Esophagus squamous epithelium (tissue), 5 donors: ENCODE measurements around the gene KLF7. TPM values are rescaled to one million over a fixed set of nuclear protein-coding genes. Genes with fewer than 3 reads are reported as not detected.

Experiments
- DNase-seq: peaks from one replicate; lab custom pipeline; 2025; lab: John Stamatoyannopoulos, UW
- H3K27ac ChIP-seq, 4 donors: fragments of 200-600 bp; sonication (generic); one replicate each; pipeline ENCODE4 v1.5.1; 2016 to 2019; ENCODE audit warnings: mild to moderate bottlenecking in 1 of 4
- H3K27me3 ChIP-seq, 4 donors: fragments of 200-600 bp; sonication (generic); 1 replicate in 3 of 4; 2 replicates in 1 of 4; pipeline versions ENCODE4 v1.5.1 to v1.6.0; 2017 to 2021; ENCODE audit warnings: antibody characterized with exemption in 1 of 4
- H3K36me3 ChIP-seq, 3 donors: fragments of 200-600 bp; sonication (generic); one replicate each; pipeline ENCODE4 v1.5.1; 2016 to 2019
- H3K4me1 ChIP-seq, 3 donors: fragments of 200-600 bp; sonication (generic); one replicate each; pipeline ENCODE4 v1.5.1; 2017 to 2019
- H3K4me3 ChIP-seq, 4 donors: fragments of 200-600 bp; sonication (generic); 1 replicate in 3 of 4; 2 replicates in 1 of 4; pipeline ENCODE4 v1.5.1; 2016 to 2019; ENCODE audit warnings: mild to moderate bottlenecking in 2 of 4, moderate library complexity in 1 of 4
- H3K9me3 ChIP-seq, 3 donors: fragments of 200-600 bp; sonication (generic); one replicate each; pipeline ENCODE4 v1.5.1; 2016 to 2019
- POLR2A ChIP-seq, 4 donors: fragments of 450-650 bp; IDR thresholded peaks; one replicate each; pipeline ENCODE4 v1.6.1; 2017; ENCODE audit warnings: antibody characterized with exemption in 4 of 4, mild to moderate bottlenecking in 4 of 4, moderate library complexity in 3 of 4
- WGBS, 2 donors: methylation state at CpG; one replicate each; pipeline ENCODE4 v1.1.5; 2018; 5-methylcytosine and 5-hydroxymethylcytosine counted together
- intact Hi-C: fragments of 100-400 bp; cut with DNase I; formaldehyde crosslinking; loops from one replicate; pipeline ENCODE4 v1.15.0; 2022
- total RNA-seq, 4 donors: library from RNA; depleted of rRNA; stranded (reverse); fragments of >200 nt; gene quantifications; one replicate each; pipeline ENCODE4 v1.1.0, GENCODE V29; 2016
- TF ChIP-seq, protein P1 (sequence below), 6 experiments: fragments of 450-650 bp in 4 of 6; fragments of 200-600 bp in 2 of 6; sonication (generic) in 2 of 6; IDR thresholded peaks; one replicate each; pipeline ENCODE4 v1.5.1; 2016 to 2019; ENCODE audit warnings: antibody characterized with exemption in 6 of 6, mild to moderate bottlenecking in 4 of 6, moderate library complexity in 4 of 6
- donor health status: DM: yes; HTN: yes; CAD: no.

KLF7 gene
- total RNA-seq, 4 donors from 2014 or later: 6.5 to 24.8 (median 15.2) TPM

DNA sequence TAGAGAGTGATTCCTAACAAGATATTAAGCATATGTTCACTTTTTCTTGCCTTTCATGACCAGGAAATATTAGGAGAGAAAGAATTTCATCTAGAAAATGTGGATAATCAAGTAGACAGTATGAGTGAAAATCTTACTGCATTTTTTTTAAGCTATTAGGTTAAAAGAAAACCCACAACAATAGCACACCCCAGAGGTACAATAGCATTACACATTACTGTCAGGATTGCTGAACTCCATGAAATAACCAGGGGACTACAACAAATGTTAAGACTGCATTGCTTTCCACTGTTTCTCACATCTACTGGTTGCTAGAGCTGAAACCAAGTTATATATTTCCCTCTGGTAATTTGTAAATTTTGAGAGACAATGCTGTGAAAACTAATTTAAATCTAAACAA, 33.7 kb downstream of the KLF7 start:
- no peak for DNase-seq
- intact Hi-C loops: no loop called here
- Histone ChIP-seq H3K27me3 (no peaks in the 10 kb centered on the region), H3K27ac (peak overlapping the region in 3 of 4 donors; percentile 74 to 80 (median 79)), H3K4me3 (no peak overlapping the region), H3K9me3 (no peaks in the 10 kb centered on the region), H3K4me1 (peaks cover 0 to 63% (median 41%) of the 10 kb centered on the region in 3 donors), H3K36me3 (no peaks in the 10 kb centered on the region)
- TF ChIP-seq POLR2A (IDR thresholded peaks at IDR 0.05): no peak
- TF ChIP-seq, protein P1, sequence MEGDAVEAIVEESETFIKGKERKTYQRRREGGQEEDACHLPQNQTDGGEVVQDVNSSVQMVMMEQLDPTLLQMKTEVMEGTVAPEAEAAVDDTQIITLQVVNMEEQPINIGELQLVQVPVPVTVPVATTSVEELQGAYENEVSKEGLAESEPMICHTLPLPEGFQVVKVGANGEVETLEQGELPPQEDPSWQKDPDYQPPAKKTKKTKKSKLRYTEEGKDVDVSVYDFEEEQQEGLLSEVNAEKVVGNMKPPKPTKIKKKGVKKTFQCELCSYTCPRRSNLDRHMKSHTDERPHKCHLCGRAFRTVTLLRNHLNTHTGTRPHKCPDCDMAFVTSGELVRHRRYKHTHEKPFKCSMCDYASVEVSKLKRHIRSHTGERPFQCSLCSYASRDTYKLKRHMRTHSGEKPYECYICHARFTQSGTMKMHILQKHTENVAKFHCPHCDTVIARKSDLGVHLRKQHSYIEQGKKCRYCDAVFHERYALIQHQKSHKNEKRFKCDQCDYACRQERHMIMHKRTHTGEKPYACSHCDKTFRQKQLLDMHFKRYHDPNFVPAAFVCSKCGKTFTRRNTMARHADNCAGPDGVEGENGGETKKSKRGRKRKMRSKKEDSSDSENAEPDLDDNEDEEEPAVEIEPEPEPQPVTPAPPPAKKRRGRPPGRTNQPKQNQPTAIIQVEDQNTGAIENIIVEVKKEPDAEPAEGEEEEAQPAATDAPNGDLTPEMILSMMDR (IDR thresholded peaks at IDR 0.05): no peak

DNA sequence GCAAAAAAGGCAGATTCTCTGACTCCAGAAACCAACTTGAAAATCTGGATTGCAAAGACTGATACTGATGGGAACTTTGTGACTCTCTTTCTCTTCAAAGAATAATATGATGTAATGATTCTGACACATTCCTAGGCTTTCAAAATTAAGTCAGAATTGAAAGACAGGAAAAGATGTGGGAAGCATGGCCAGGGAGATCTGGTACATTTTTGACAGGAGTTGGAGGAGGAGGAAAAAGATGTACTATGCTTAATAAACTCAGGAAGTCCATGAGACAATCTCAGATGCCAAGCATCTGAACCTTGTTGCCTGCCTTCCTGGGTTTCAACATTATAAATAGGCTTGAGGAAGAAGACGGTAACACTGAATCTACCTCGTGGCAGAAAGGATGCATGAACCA, 34.2 kb downstream of the KLF7 start:
- no peak for DNase-seq
- H3K27ac ChIP-seq: peak overlapping the region in 3 of 4 donors; percentile 74 to 80 (median 79)
- H3K9me3 ChIP-seq: no peaks in the 10 kb centered on the region
- no peak for TF ChIP-seq POLR2A (IDR thresholded peaks at IDR 0.05)
- TF ChIP-seq, protein P1 (IDR thresholded peaks at IDR 0.05): no peak
- 44 to 60% methylated on average over 2 of the region's 2 CpGs for WGBS, 2 donors
- H3K27me3 ChIP-seq: no peaks in the 10 kb centered on the region
- no peaks in the 10 kb centered on the region for H3K36me3 ChIP-seq
- H3K4me1 ChIP-seq: peaks cover 0 to 63% (median 43%) of the 10 kb centered on the region in 3 donors
- intact Hi-C loops: no loop called here
- no peak overlapping the region for H3K4me3 ChIP-seq

DNA sequence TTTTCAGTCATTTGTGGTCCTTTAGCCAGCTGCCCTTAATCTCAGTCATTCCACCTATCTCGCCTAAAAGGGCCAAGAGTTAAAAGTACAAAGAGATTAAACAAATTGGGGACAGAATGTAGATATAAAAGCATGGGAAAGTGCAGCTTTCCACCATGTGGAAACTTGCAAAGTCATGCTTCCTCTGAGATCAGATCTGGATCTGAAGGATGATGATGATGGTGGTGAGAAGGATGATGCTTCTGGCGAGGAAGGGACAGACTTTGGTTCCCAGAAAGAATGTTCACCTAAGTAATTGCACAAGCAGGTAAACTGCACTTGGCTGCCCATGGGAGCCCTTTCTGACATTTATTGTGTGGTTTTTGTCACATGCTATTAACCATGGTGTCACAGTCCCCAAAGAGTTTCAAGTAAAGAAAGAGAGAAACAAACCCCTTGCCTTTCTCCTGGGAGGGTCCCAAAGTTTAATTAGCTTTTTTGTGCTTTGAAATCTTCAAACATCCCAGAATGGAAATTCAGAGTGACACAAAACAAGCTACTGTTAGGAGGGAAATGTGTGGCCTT, 34.7 kb downstream of the KLF7 start:
- peaks cover 0 to 61% (median 37%) of the 10 kb centered on the region in 3 donors for H3K4me1 ChIP-seq
- H3K4me3 ChIP-seq: no peak overlapping the region
- no peak for DNase-seq
- intact Hi-C loops: no loop called here
- no peaks in the 10 kb centered on the region for H3K9me3 ChIP-seq
- peak overlapping the region in 3 of 4 donors; percentile 34 to 74 (median 45) for H3K27ac ChIP-seq
- WGBS, 2 donors: 81 to 88% methylated on average over 2 of the region's 2 CpGs
- H3K36me3 ChIP-seq: no peaks in the 10 kb centered on the region
- H3K27me3 ChIP-seq: no peaks in the 10 kb centered on the region
- TF ChIP-seq POLR2A (IDR thresholded peaks at IDR 0.05): no peak
- TF ChIP-seq, protein P1 (IDR thresholded peaks at IDR 0.05): no peak

DNA sequence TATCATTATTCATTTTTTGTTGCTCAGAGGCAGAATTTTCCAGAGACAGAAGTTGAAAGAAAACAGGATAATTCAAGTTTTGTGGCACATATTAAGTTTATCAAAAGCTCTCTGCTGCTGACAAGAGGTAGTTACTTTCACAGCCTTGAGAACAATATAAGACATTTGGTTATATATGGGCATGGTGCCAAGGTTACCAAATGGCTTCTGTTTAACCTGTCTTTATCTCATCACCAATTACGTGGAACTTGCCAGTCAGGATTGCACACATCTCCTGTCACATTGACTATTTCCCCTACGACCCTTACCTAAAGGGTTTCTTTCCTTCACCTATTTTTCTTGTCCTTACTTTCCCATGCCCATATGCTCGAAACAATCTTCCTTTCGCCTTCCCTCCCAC, 35.9 kb downstream of the KLF7 start:
- H3K4me1 ChIP-seq: peaks cover 0 to 49% (median 27%) of the 10 kb centered on the region in 3 donors
- peak overlapping the region in 2 of 4 donors; percentile 22 to 74 for H3K27ac ChIP-seq
- 66 to 80% methylated on average over 4 of the region's 4 CpGs for WGBS, 2 donors

DNA sequence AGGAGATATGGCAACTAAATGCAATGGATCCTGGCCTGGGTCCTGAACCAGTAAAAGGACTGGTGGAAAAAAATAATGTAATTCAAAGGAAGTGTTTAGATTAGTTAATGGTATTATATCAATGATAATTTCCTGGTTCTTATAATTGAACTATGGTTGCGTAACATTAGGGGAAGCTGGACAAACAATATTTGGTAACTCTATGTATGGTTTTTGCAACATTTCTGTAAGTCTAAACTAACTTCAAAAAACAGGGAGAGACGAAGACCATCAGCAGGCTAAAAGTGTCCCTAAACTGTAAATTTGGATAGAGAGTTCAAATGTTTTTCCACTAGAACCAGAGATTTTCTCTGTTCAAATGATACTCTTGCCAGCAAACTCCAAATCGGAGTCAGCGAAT, 36.9 kb downstream of the KLF7 start:
- no peaks in the 10 kb centered on the region for H3K9me3 ChIP-seq

More for the DNA sequence above, 35.9 kb downstream of the KLF7 start:
- intact Hi-C loops: no loop called here
- no peak for TF ChIP-seq POLR2A (IDR thresholded peaks at IDR 0.05)
- TF ChIP-seq, protein P1 (IDR thresholded peaks at IDR 0.05): no peak
- Histone ChIP-seq H3K36me3 (no peaks in the 10 kb centered on the region), H3K4me3 (no peak overlapping the region), H3K27me3 (no peaks in the 10 kb centered on the region), H3K9me3 (no peaks in the 10 kb centered on the region)
- no peak for DNase-seq

More for the DNA sequence above, 36.9 kb downstream of the KLF7 start:
- peaks cover 0 to 41% (median 19%) of the 10 kb centered on the region in 3 donors for H3K4me1 ChIP-seq
- no peaks in the 10 kb centered on the region for H3K27me3 ChIP-seq
- TF ChIP-seq, protein P1 (IDR thresholded peaks at IDR 0.05): no peak
- no peak for TF ChIP-seq POLR2A (IDR thresholded peaks at IDR 0.05)
- peaks cover 0 to 8% (median 3%) of the 10 kb centered on the region in 3 donors for H3K36me3 ChIP-seq
- 89 to 91% methylated on average over 4 of the region's 4 CpGs for WGBS, 2 donors
- H3K27ac ChIP-seq: peak overlapping the region in 1 of 4 donors; percentile 42
- no peak for DNase-seq
- no peak overlapping the region for H3K4me3 ChIP-seq
- intact Hi-C loops: no loop called here
